Measurements from ENCODE around the gene MRAP2. TPM values are rescaled to one million over a fixed set of nuclear protein-coding genes. Genes with fewer than 3 reads are reported as not detected.

Gene MRAP2
- 0.23 and 0.51 TPM in 2 replicates for total RNA-seq (2014; rRNA removed)
- polyA plus RNA-seq (2012): 0.10 TPM

- DNase-seq (ENCODE audit: low read depth): no peak
Measured at GRCh38 chr6:84033523-84034451, at the start of gene MRAP2. MRAP2 (plus strand) TSS chr6:84033772; CDS start chr6:84055319, 21,547 bp downstream.

- DNase-seq (ENCODE audit: low read depth): no peak
Measured at GRCh38 chr6:83984411-83984810, 49.2 kb upstream of the MRAP2 start.

- DNase-seq (ENCODE audit: low read depth): no peak
Measured at GRCh38 chr6:83985308-83985713, 48.3 kb upstream of the MRAP2 start.

GRCh38 chr6:83985715-83986114 lies 47.9 kb upstream of the MRAP2 start:
- DNase-seq (ENCODE audit: low read depth): no peak

GRCh38 chr6:83998021-83998584 lies 35.5 kb upstream of the MRAP2 start:
- DNase-seq (ENCODE audit: low read depth): no peak

GRCh38 chr6:84001119-84001518 lies 32.5 kb upstream of the MRAP2 start:
- no peak for DNase-seq (ENCODE audit: low read depth)

- no peak for DNase-seq (ENCODE audit: low read depth)
Measured at GRCh38 chr6:84002226-84002625, 31.3 kb upstream of the MRAP2 start.

GRCh38 chr6:84003131-84003530 lies 30.4 kb upstream of the MRAP2 start:
- DNase-seq (ENCODE audit: low read depth): no peak

- DNase-seq (ENCODE audit: low read depth): no peak
Measured at GRCh38 chr6:84003654-84004053, 29.9 kb upstream of the MRAP2 start.

GRCh38 chr6:84007871-84008270 lies 25.7 kb upstream of the MRAP2 start:
- DNase-seq (ENCODE audit: low read depth): no peak

GRCh38 chr6:84013354-84013753 lies 20.2 kb upstream of the MRAP2 start:
- DNase-seq (ENCODE audit: low read depth): no peak

- DNase-seq (ENCODE audit: low read depth): no peak
Measured at GRCh38 chr6:84013931-84014330, 19.6 kb upstream of the MRAP2 start.

- DNase-seq (ENCODE audit: low read depth): no peak
Measured at GRCh38 chr6:84016029-84016428, 17.5 kb upstream of the MRAP2 start.

GRCh38 chr6:84017709-84018452 lies 15.7 kb upstream of the MRAP2 start:
- no peak for DNase-seq (ENCODE audit: low read depth)

- DNase-seq (ENCODE audit: low read depth): no peak
Measured at GRCh38 chr6:84018453-84019061, 15.0 kb upstream of the MRAP2 start.

- no peak for DNase-seq (ENCODE audit: low read depth)
Measured at GRCh38 chr6:84019141-84019841, 14.3 kb upstream of the MRAP2 start.

GRCh38 chr6:84019842-84020211 lies 13.7 kb upstream of the MRAP2 start:
- DNase-seq (ENCODE audit: low read depth): peak; percentile 83

- no peak for DNase-seq (ENCODE audit: low read depth)
Measured at GRCh38 chr6:84021625-84022024, 11.9 kb upstream of the MRAP2 start.

GRCh38 chr6:84026721-84027164 lies 6.8 kb upstream of the MRAP2 start:
- peak; percentile 17 for DNase-seq (ENCODE audit: low read depth)

GRCh38 chr6:84027340-84028181 lies 6.0 kb upstream of the MRAP2 start:
- DNase-seq (ENCODE audit: low read depth): peak; percentile 62
